Measurements from ENCODE around the gene ZNF775. TPM values are rescaled to one million over a fixed set of nuclear protein-coding genes. Genes with fewer than 3 reads are reported as not detected.
"Not testable (repeated sequence)": the region's sequence is repeated elsewhere in the genome, so short reads cannot be mapped to it uniquely, and the experiment has no call there.

ZNF775 gene
- polyA plus RNA-seq, 3 donors from 2014 or later: 3.3 to 5.5 (median 5.5) TPM

DNA sequence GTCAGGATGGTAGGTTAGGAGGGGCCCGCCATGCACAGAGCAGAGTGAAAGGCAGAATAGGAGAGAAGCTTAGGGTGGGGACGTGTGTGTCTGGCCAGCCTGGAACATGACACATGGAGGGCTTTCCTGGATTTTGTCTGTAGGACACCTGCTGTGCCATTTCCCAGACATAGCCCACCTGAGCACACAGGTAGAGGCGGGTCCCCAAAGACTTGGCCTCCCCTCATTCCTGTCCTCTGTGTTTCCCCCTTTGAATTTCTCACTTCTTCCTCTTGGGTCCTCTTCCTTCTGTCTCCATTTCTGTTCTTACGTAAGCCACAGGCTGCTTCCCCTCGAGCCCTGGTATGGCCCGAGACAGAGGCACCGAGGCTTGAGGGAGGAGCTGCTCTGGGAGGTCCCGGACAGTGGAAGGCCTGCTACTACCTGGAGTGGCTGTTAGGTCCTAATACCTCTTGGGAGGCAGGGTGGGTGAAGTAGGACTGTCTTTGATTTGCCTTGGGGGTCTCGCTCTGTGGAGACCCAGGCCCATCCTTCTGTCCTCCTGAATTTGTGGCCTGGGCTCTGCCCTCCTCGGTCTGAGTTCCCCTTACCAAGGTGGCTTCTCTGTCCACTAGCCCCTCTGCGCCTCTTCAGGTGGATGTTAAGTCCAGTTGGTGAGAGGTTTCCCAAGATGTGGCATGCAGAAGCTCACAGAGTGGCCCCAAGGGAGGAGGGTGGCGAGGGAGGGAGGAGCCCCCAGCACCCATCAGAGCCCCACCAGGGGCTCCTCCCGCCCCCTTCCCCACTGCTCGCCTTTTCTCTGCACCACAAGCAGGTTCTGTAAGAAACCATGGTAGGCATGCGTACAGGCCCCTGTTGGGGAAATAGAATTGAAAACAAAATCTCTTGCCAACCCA lies 5.5 kb downstream of the ZNF775 start:
- Mint-ChIP-seq H3K4me3 (no peak overlapping the region), H3K4me1 (peaks cover 10 to 12% of the 10 kb centered on the region in 2 donors), H3K27me3 (ENCODE audit: low read depth in 3 of 3) (peaks cover 0 to 2% (median 0%) of the 10 kb centered on the region in 3 donors), H3K36me3 (no peaks in the 10 kb centered on the region), H3K27ac (no peak overlapping the region), H3K9me3 (no peaks in the 10 kb centered on the region)
- DNase-seq: no peak

DNA sequence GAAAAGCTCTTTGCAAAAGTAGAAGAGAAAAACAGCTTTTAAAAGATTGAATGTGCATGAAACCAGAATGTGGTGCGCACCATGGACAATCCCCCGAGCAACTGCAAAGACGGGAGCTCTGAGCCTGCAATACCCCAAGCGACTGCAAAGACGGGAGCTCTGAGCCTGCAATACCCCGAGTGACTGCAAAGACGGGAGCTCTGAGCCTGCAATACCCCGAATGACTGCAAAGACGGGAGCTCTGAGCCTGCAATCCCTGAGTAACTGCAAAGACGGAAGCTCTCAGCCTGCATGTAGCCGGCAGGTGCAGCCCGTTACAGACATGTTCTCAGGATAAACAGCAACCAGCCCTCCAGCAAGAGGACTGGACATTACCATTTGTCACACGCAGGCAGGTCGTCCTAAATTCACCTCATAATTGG lies 6.2 kb downstream of the ZNF775 start:
- Mint-ChIP-seq H3K4me1 (peaks cover 3 to 6% of the 10 kb centered on the region in 2 donors), H3K27ac (no peak overlapping the region), H3K4me3 (no peak overlapping the region), H3K36me3 (peaks cover 0 to under 1% (median 0%) of the 10 kb centered on the region in 3 donors), H3K27me3 (ENCODE audit: low read depth in 3 of 3) (peaks cover 0 to 2% (median 0%) of the 10 kb centered on the region in 3 donors), H3K9me3 (no peaks in the 10 kb centered on the region)
- DNase-seq: no peak

DNA sequence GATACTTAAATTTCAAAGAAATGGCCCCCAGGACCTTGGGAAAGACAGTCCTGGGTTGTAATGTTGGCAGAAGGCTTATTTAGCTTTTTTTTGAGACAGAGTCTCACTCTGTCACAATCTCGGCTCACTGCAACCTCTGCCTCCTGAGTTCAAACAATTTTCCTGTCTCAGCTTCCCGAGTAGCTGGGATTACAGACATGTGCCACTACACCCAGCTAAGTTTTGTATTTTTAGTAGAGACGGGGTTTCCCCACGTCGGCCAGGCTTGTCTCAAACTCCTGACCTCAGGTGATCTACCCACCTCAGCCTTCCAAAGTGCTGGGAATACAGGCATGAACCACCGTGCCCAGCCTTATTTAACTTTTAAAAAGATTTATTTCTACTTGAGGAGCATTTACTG lies 6.8 kb downstream of the ZNF775 start:
- H3K27me3 Mint-ChIP-seq (ENCODE audit: low read depth in 3 of 3); DNase-seq; H3K4me3 Mint-ChIP-seq; H3K4me1 Mint-ChIP-seq; H3K36me3 Mint-ChIP-seq; H3K9me3 Mint-ChIP-seq: not testable (repeated sequence)
- peak overlapping the region in 1 of 6 donors; percentile 26 for H3K27ac Mint-ChIP-seq

GRCh38 chr7:150388306-150388705 lies 9.2 kb downstream of the ZNF775 start:
- H3K27me3 Mint-ChIP-seq (ENCODE audit: low read depth in 3 of 3): no peaks in the 10 kb centered on the region
- no peaks in the 10 kb centered on the region for H3K9me3 Mint-ChIP-seq
- peaks cover 0 to 2% of the 10 kb centered on the region in 2 donors for H3K4me1 Mint-ChIP-seq
- H3K4me3 Mint-ChIP-seq: no peak overlapping the region
- H3K27ac Mint-ChIP-seq: no peak overlapping the region
- no peak for DNase-seq
- H3K36me3 Mint-ChIP-seq: peaks cover 0 to 5% (median 4%) of the 10 kb centered on the region in 3 donors

DNA sequence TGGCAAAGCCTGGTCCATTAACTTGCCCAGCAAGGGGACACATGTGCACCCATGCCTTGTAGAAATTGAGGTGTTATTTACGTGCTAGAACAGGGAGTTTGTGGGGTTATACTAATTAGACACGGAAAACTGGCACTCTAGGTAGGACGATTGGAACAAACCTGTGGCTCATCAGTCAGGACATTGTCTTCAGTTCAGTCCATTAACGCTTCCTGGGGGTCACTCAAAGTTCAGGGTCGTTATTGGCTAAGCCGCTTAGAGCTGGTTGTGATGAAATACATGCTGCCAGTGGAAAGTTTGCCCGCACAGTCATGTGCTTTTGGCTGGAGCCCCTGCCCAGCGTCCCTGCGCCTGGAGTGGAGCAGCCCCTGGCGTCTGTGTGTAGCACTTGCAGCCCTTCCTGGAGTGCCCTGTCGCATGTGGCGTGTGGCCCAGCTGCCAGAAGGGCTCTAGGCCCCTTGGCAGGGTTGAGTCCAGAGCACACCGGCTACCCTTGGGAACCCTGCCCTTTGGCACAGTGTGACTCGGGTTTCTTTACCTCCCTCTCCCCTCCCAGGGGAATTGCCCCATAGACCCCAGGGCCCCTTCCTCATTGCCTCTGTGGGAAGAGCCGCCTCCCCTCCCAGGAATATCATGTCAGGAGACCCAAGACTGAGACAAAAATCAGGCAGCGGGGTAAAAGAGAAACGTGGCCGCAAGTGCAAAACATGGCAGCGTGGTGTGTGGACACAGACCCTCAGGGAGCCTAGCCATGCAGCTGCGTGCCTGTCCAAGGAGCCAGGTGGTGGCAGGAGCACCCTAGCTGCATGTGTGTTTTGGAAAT lies 9.8 kb downstream of the ZNF775 start:
- Mint-ChIP-seq H3K9me3 (no peaks in the 10 kb centered on the region), H3K4me1 (peaks cover 0 to 2% of the 10 kb centered on the region in 2 donors), H3K27ac (no peak overlapping the region), H3K27me3 (ENCODE audit: low read depth in 3 of 3) (no peaks in the 10 kb centered on the region), H3K36me3 (peaks cover 0 to 5% (median 4%) of the 10 kb centered on the region in 3 donors), H3K4me3 (no peak overlapping the region)
- no peak for DNase-seq

- H3K4me3 Mint-ChIP-seq: no peak overlapping the region
- H3K4me1 Mint-ChIP-seq: peaks cover 0 to 2% of the 10 kb centered on the region in 2 donors
- no peaks in the 10 kb centered on the region for H3K9me3 Mint-ChIP-seq
- no peak for DNase-seq
- H3K27ac Mint-ChIP-seq: no peak overlapping the region
- peaks cover 0 to 5% (median 4%) of the 10 kb centered on the region in 3 donors for H3K36me3 Mint-ChIP-seq
- no peaks in the 10 kb centered on the region for H3K27me3 Mint-ChIP-seq (ENCODE audit: low read depth in 3 of 3)
These were observed 10.3 kb downstream of the ZNF775 start for GRCh38 chr7:150389532-150389816.

GRCh38 chr7:150390205-150390604 lies 11.1 kb downstream of the ZNF775 start:
- no peak overlapping the region for H3K4me3 Mint-ChIP-seq
- no peak for DNase-seq
- H3K4me1 Mint-ChIP-seq: peaks cover 0 to 2% of the 10 kb centered on the region in 2 donors
- H3K36me3 Mint-ChIP-seq: peaks cover 0 to 5% (median 4%) of the 10 kb centered on the region in 3 donors
- H3K9me3 Mint-ChIP-seq: no peaks in the 10 kb centered on the region
- no peaks in the 10 kb centered on the region for H3K27me3 Mint-ChIP-seq (ENCODE audit: low read depth in 3 of 3)
- no peak overlapping the region for H3K27ac Mint-ChIP-seq

GRCh38 chr7:150393325-150393724 lies 14.2 kb downstream of the ZNF775 start:
- H3K27me3 Mint-ChIP-seq (ENCODE audit: low read depth in 3 of 3): no peaks in the 10 kb centered on the region
- no peak for DNase-seq
- no peak overlapping the region for H3K27ac Mint-ChIP-seq
- no peaks in the 10 kb centered on the region for H3K4me1 Mint-ChIP-seq
- no peaks in the 10 kb centered on the region for H3K9me3 Mint-ChIP-seq
- peaks cover 0 to 12% (median 8%) of the 10 kb centered on the region in 3 donors for H3K36me3 Mint-ChIP-seq
- H3K4me3 Mint-ChIP-seq: no peak overlapping the region

GRCh38 chr7:150396426-150396825 lies 17.3 kb downstream of the ZNF775 start:
- Mint-ChIP-seq H3K4me3 (no peak overlapping the region), H3K4me1 (no peaks in the 10 kb centered on the region), H3K36me3 (peaks cover 0 to 9% (median 4%) of the 10 kb centered on the region in 3 donors), H3K27me3 (ENCODE audit: low read depth in 3 of 3) (no peaks in the 10 kb centered on the region), H3K27ac (no peak overlapping the region), H3K9me3 (no peaks in the 10 kb centered on the region)
- DNase-seq: no peak

DNA sequence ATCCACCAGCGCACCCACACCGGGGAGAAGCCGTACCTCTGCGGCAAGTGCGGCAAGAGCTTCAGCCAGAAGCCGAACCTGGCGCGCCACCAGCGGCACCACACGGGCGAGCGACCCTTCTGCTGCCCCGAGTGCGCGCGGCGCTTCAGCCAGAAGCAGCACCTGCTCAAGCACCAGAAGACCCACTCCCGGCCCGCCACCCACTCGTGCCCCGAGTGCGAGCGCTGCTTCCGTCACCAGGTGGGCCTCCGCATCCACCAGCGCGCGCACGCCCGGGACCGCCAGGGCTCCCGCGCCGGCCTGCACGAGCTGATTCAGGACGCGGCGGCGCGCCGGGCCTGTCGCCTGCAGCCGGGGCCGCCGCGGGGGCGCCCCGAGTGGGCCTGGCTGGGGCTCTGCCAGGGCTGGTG lies 17.7 kb downstream of the ZNF775 start:
- Mint-ChIP-seq H3K4me3 (no peak overlapping the region), H3K27me3 (ENCODE audit: low read depth in 3 of 3) (no peaks in the 10 kb centered on the region), H3K27ac (no peak overlapping the region), H3K4me1 (no peaks in the 10 kb centered on the region), H3K36me3 (peaks cover 0 to 9% (median 4%) of the 10 kb centered on the region in 3 donors), H3K9me3 (no peaks in the 10 kb centered on the region)
- no peak for DNase-seq

DNA sequence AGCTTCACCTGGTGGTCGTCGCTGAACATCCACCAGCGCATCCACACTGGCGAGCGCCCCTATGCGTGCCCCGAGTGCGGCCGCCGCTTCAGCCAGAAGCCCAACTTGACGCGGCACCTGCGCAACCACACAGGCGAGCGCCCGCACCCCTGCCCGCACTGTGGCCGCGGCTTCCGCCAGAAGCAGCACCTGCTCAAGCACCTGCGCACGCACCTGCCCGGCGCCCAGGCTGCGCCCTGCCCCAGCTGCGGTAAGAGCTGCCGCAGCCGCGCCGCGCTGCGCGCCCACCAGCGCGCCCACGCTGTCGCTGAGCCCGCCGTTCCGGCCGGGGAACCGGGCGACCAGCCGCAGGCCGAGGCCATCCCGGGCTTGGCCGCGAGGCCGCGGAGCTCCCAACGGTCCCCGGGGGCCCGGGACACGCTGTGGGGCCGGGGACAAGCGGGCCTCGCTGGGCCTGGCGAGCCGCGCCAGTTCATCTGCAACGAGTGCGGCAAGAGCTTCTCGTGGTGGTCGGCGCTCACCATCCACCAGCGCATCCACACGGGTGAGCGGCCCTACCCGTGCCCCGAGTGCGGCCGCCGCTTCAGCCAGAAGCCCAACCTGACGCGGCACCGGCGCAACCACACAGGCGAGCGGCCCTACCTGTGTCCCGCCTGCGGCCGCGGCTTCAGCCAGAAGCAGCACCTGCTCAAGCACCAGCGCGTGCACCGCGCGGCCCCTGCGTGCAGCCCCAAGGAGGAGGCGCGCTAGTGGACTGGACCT lies 18.4 kb downstream of the ZNF775 start:
- Mint-ChIP-seq H3K9me3 (no peaks in the 10 kb centered on the region), H3K27me3 (ENCODE audit: low read depth in 3 of 3) (no peaks in the 10 kb centered on the region), H3K27ac (no peak overlapping the region), H3K4me1 (peaks cover 0 to 2% of the 10 kb centered on the region in 2 donors), H3K36me3 (peaks cover 0 to 9% (median 4%) of the 10 kb centered on the region in 3 donors), H3K4me3 (no peak overlapping the region)
- DNase-seq: no peak

DNA sequence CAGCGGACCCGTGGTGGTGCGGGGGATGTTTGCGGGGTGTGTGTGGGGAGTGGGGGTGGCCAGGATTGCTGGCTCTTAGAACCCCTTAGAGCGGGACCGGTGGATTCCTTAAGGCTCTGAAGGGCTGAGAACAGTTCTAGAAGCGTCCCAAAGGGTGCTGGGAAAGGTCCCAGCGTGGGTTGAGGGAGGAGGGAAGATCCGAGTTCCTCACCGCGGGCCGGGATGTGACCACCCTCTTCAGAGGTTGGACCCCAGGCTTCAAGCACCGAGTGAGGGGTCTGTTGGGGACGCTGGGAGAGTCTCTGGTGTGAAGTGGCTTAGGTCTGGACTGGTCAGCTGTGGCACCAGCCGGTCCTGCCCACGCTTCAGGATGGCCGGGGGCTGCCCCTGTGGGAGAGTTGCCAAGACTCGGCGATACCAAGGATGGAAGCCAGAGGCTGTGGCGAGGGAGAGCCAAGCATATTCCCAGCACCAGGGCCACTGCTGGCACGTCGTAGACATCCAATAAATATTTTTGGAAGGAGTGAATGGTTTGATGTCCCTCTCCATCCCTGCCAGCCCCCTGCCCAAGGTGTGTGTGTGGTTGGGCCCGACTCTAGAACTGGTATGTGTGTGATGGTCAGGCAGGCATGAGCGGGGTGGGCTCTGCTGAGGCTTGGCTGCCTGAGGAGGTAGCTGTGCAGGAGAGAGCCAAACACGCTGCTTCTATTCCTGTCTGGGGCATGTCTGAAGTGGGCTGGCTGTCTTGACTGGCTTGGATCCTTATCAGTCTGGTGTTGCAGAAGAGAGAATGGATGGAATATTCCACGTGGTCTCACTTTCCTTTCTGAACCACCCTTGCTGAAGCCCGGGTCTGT lies 19.2 kb downstream of the ZNF775 start:
- H3K27ac Mint-ChIP-seq: no peak overlapping the region

DNA sequence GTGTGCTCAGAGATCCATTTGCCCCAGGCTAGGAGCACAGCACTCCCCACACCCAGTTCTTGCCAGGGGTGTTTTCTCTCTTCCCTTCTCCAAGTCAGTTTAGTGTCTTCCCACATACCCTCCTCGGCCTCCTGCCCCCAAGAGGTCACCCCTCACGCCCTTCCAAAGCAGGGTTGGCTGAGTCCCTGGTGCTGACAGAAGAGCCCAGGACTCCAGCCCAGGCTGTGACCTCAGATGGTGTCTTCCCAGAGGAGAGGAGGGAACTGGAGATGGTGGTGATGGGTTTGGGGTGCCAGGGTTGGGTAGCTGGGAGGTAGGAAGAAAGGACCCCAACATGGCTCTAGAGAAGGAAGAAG lies 19.8 kb downstream of the ZNF775 start:
- H3K4me1 Mint-ChIP-seq: peaks cover 7 to 12% of the 10 kb centered on the region in 2 donors
- H3K27ac Mint-ChIP-seq: no peak overlapping the region
- no peaks in the 10 kb centered on the region for H3K9me3 Mint-ChIP-seq
- H3K36me3 Mint-ChIP-seq: peaks cover 0 to 9% (median 4%) of the 10 kb centered on the region in 3 donors
- no peak for DNase-seq
- no peaks in the 10 kb centered on the region for H3K27me3 Mint-ChIP-seq (ENCODE audit: low read depth in 3 of 3)
- H3K4me3 Mint-ChIP-seq: peak overlapping the region in 1 of 5 donors; percentile 40

More for the DNA sequence above, 19.2 kb downstream of the ZNF775 start:
- Mint-ChIP-seq H3K9me3 (no peaks in the 10 kb centered on the region), H3K27me3 (ENCODE audit: low read depth in 3 of 3) (no peaks in the 10 kb centered on the region), H3K4me1 (peaks cover 1 to 5% of the 10 kb centered on the region in 2 donors), H3K4me3 (no peak overlapping the region), H3K36me3 (peaks cover 0 to 9% (median 4%) of the 10 kb centered on the region in 3 donors)
- DNase-seq: no peak
